ENCODE data around the gene HSDL2.
"Not testable (repeated sequence)": the region's sequence is repeated elsewhere in the genome, so short reads cannot be mapped to it uniquely, and the experiment has no call there.

Gene HSDL2

GRCh38 chr9:112380102-112380824 is at the start of gene HSDL2:
Gene HSDL2 (plus strand): TSS chr9:112380108. CDS start chr9:112380164, 56 bp downstream.
- DNase-seq = no peak

- no peak for DNase-seq
These were observed 48.3 kb upstream of the HSDL2 start for GRCh38 chr9:112331674-112331952.

GRCh38 chr9:112332214-112332613 is 47.7 kb upstream of the HSDL2 start:
- no peak for DNase-seq

- DNase-seq = no peak
These were observed 47.3 kb upstream of the HSDL2 start for GRCh38 chr9:112332674-112332976.

- peak; percentile 83 for DNase-seq
These were observed 46.8 kb upstream of the HSDL2 start, which contains the start of gene PTBP3 for GRCh38 chr9:112332977-112333638. Gene PTBP3 (minus strand): TSS chr9:112333619. CDS start chr9:112297865, 35,754 bp downstream.

- peak; percentile 98 for DNase-seq
These were observed 46.1 kb upstream of the HSDL2 start for GRCh38 chr9:112333639-112334431.

GRCh38 chr9:112334432-112334841 is 45.5 kb upstream of the HSDL2 start:
- DNase-seq = peak; percentile 51

GRCh38 chr9:112337547-112337946 is 42.4 kb upstream of the HSDL2 start:
- no peak for DNase-seq

GRCh38 chr9:112338561-112338960 is 41.3 kb upstream of the HSDL2 start:
- no peak for DNase-seq

GRCh38 chr9:112339886-112340285 is 40.0 kb upstream of the HSDL2 start:
- DNase-seq = no peak

- DNase-seq = no peak
These were observed 38.2 kb upstream of the HSDL2 start for GRCh38 chr9:112341730-112342129.

- peak; percentile 72 for DNase-seq
These were observed 31.5 kb upstream of the HSDL2 start for GRCh38 chr9:112348257-112349007.

- DNase-seq = no peak
These were observed 30.9 kb upstream of the HSDL2 start for GRCh38 chr9:112349008-112349333.

GRCh38 chr9:112351184-112351583 is 28.7 kb upstream of the HSDL2 start:
- DNase-seq = no peak

GRCh38 chr9:112352209-112352608 is 27.7 kb upstream of the HSDL2 start:
- no peak for DNase-seq

GRCh38 chr9:112354081-112354743 is 25.7 kb upstream of the HSDL2 start:
- no peak for DNase-seq

- DNase-seq = no peak
These were observed 24.4 kb upstream of the HSDL2 start for GRCh38 chr9:112355427-112355897.

GRCh38 chr9:112360047-112360804 is 19.7 kb upstream of the HSDL2 start:
- DNase-seq = no peak

GRCh38 chr9:112361601-112362000 is 18.3 kb upstream of the HSDL2 start:
- DNase-seq = no peak

- no peak for DNase-seq
These were observed 15.1 kb upstream of the HSDL2 start for GRCh38 chr9:112364761-112365160.

- not testable (repeated sequence) for DNase-seq
These were observed 14.7 kb upstream of the HSDL2 start for GRCh38 chr9:112365257-112365656.

- no peak for DNase-seq
These were observed 13.3 kb upstream of the HSDL2 start for GRCh38 chr9:112366591-112366990.

All from activated T-cell treated with anti-CD3 and anti-CD28 coated beads, Interleukin-2, amount 50 U/mL, for 1 hour (primary cell).